Measurements from ENCODE around the gene AHI1. TPM values are rescaled to one million over a fixed set of nuclear protein-coding genes. Genes with fewer than 3 reads are reported as not detected.
A peak's percentile ranks its signal among the peaks of the same experiment; 100 is the strongest.

AHI1 gene
- total RNA-seq, 3 donors from 2014 or later, result 25.3 to 35.5 (median 32.8) TPM

DNA sequence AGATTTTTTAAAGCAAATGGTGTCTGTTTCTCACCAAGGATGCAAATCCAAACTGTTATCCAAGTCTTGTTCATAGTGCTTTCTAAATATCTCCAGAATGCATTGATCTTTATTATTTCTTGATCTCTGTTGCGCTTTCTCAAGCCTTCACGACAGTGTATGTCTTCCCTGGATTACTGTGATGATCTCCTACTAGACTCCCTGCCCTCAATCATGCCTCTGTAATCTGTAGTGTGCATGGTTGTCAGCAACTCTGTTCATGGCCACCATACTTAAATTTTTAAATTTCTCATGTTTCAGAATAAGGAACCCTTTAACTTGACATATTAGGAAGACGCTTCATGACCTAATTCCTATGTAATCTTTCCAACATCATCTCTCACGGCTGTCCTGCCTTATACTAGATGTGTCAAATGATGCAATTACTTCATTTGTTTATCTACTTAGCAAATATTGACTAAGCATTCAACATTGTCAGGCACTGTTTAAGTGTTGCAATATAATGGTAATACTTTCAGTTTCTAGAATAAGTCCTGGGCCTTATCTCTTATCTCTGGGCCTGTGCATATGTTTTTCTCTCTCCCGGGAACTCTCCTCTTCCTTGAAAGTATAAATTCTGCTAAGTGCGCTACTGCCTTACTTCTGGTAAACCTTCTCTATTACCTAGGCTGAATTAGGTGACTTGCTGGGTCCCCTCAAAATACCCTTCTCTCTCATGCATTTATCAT is 25.6 kb upstream of the AHI1 start:
- DNase-seq (no peak), ATAC-seq (no peak)
- Mint-ChIP-seq H3K4me1 (ENCODE audit: low read depth) (no peaks in the 10 kb centered on the region), H3K9me3 (no peaks in the 10 kb centered on the region), H3K36me3 (ENCODE audit: insufficient read depth) (no peaks in the 10 kb centered on the region), H3K4me3 (no peak overlapping the region), H3K27me3 (ENCODE audit: low read depth) (no peaks in the 10 kb centered on the region)

DNA sequence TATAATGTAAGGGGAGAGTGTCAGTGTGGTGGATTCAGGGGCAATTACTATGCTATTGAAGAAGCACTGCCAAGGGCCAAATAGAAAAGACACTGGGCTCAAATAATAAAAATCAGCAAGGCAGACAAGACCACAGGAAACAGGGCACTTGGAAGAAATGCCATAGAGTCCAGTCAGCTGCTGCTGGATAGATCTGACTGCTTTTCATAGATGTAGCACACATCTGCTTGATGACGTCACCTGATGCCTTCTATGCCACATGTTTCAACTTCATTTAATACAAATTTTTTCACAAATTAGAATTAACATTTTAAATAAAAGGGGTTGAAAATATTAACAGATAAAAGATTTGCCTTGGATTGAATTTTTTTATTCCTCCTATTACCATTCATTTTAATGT is 23.9 kb upstream of the AHI1 start:
- H3K36me3 Mint-ChIP-seq (ENCODE audit: insufficient read depth), result no peaks in the 10 kb centered on the region
- H3K4me1 Mint-ChIP-seq (ENCODE audit: low read depth), result no peaks in the 10 kb centered on the region
- no peaks in the 10 kb centered on the region for H3K9me3 Mint-ChIP-seq
- DNase-seq (no peak), ATAC-seq (no peak)
- H3K4me3 Mint-ChIP-seq, result no peak overlapping the region
- no peaks in the 10 kb centered on the region for H3K27me3 Mint-ChIP-seq (ENCODE audit: low read depth)

DNA sequence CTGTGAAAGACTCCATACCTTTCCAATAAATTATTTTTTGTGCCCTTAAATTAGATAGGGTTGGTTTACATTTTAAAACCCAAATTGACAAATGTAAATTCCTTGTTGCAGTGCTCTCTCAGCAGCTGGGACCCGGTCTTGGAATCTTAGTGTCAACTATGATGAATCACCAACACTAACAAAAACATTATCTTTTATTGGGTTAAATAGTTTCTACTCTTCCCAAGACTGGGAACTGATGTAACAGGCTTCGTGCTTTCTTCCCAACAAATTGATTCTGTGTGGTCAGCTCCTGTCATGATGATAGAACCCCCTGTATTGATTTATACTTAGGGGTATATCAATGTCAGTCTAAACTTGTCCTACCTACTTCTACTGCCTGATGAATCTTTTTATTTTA is 23.2 kb upstream of the AHI1 start:
- Mint-ChIP-seq H3K36me3 (ENCODE audit: insufficient read depth) (no peaks in the 10 kb centered on the region), H3K9me3 (no peaks in the 10 kb centered on the region), H3K4me3 (no peak overlapping the region), H3K4me1 (ENCODE audit: low read depth) (no peaks in the 10 kb centered on the region), H3K27me3 (ENCODE audit: low read depth) (no peaks in the 10 kb centered on the region)
- no peak for DNase-seq
- ATAC-seq, result no peak

DNA sequence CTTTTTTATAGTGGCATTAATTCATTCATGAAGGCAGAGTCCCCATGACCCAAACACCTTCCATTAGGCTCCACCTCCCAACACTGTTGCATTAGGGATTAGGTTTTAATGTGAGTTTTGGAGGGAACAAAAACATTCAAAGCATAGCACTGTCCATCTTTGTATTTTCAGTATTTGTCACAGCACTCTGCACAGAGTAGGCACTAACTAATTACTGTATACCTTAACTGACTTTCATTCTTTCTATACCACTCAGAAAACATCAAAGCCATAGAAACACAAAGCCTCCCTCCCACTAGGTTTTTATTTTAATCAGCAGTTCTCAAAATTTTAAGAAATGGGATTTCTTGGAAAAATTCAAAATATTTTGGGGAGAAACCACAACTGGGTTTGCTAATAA is 21.8 kb upstream of the AHI1 start:
- no peaks in the 10 kb centered on the region for H3K27me3 Mint-ChIP-seq (ENCODE audit: low read depth)
- H3K4me1 Mint-ChIP-seq (ENCODE audit: low read depth), result no peaks in the 10 kb centered on the region
- ATAC-seq, result no peak

DNA sequence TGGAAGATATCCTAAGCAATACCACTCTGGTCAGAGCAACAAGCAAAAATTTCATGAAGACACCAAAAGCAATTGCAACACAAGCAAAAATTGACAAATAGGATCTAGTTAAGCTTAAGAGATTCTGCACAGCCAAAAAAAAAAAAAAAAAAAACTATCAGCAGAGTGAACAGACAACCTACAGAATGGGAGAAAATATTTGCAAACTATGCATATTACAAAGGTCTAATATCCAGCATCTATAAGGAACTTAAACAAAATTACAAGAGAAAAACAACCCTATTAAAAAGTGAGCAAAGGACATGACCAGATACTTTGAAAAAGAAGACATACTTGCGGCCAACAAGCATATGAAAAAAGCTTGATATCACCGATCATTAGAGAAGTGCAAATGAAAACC is 20.0 kb upstream of the AHI1 start:
- DNase-seq (no peak), ATAC-seq (no peak)
- H3K4me1 Mint-ChIP-seq (ENCODE audit: low read depth), result no peaks in the 10 kb centered on the region
- no peaks in the 10 kb centered on the region for H3K9me3 Mint-ChIP-seq
- H3K27me3 Mint-ChIP-seq (ENCODE audit: low read depth), result no peaks in the 10 kb centered on the region
- no peak overlapping the region for H3K4me3 Mint-ChIP-seq
- H3K36me3 Mint-ChIP-seq (ENCODE audit: insufficient read depth), result no peaks in the 10 kb centered on the region

More for the DNA sequence above, 21.8 kb upstream of the AHI1 start:
- Mint-ChIP-seq H3K36me3 (ENCODE audit: insufficient read depth) (no peaks in the 10 kb centered on the region), H3K4me3 (no peak overlapping the region), H3K9me3 (no peaks in the 10 kb centered on the region)
- no peak for DNase-seq

DNA sequence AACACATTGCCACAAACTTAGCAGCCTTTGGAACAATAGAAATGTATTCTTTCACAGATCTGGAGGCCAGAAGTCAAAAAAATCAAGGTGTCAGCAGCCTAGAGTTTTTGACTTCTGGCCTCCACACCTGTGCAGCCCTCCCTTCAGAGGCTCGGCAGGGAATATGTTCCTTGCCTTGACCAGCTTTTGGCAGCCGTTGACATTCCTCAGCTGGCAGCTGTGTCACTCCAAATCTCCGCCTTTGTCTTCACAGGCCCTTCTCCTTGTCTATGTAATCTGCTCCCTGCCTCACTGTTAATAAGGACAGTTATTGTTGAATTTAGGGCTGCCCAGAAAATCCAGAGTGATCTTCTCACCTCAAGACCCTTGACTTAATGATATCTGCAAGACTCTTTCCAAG is 17.2 kb upstream of the AHI1 start:
- Mint-ChIP-seq H3K9me3 (no peaks in the 10 kb centered on the region), H3K27me3 (ENCODE audit: low read depth) (peaks cover 4% of the 10 kb centered on the region), H3K4me1 (ENCODE audit: low read depth) (no peaks in the 10 kb centered on the region), H3K36me3 (ENCODE audit: insufficient read depth) (no peaks in the 10 kb centered on the region), H3K4me3 (no peak overlapping the region)
- ATAC-seq, result no peak
- DNase-seq, result no peak

DNA sequence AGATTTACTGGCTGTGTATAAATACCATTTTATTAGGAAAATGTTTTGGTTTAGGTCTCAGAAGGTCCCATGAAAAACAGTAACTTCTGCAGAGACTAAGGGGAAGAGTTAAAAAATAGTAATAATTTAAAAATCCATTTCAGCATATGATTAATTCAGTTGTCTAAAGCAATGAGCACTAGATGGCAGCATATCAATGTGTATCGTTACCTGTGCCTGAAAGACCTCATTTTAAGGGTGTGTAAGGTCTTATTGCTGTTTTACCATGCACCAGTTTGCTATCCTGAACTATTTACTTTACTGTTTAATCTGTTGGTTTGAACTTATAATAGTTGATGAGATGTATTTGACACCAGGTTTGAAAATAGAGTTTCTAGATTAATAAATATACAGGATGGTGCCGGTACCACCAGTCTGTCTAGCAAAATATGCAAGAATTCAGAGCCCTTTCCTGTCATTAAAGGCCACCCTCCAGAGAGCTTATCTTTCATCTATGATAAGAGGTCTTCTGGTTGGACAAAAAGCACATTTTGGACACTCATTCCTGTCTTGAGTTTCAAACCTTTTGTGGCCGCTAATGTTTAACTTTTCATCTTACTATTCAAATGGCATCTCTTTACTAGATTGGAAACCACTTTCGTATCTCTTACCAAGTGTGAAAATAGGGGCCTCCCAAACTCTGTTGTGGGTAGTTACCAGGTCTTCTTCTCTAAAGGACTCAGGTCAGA is 8.9 kb upstream of the AHI1 start:
- ATAC-seq, result peak; percentile 65 to 89
- Mint-ChIP-seq H3K27me3 (ENCODE audit: low read depth) (peaks cover 3% of the 10 kb centered on the region), H3K36me3 (ENCODE audit: insufficient read depth) (no peaks in the 10 kb centered on the region), H3K4me1 (ENCODE audit: low read depth) (peaks cover 2% of the 10 kb centered on the region), H3K9me3 (no peaks in the 10 kb centered on the region), H3K4me3 (no peak overlapping the region)
- no peak for DNase-seq

DNA sequence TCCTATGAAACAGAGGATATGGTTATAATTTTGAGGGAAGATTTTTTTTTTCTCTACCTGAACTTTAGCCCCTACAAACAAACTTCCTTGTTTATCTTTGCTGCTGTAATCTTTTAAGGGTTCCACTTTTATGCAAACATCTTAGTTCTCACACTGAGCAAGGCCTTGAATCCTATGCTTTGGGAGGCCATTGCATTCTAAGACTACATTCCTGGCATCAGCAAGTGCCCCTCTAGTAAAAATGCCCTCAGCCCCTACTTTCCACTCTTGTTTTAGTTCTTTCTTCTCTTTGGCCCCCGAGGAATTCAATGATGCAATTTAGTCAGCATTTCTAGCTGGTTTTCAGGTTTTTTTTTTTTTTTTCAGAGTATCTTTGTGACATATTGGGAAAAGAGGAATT is 8.1 kb upstream of the AHI1 start:
- H3K4me3 Mint-ChIP-seq, result no peak overlapping the region
- H3K9me3 Mint-ChIP-seq, result no peaks in the 10 kb centered on the region
- H3K4me1 Mint-ChIP-seq (ENCODE audit: low read depth), result peaks cover 2% of the 10 kb centered on the region
- DNase-seq (no peak), ATAC-seq (no peak)
- peaks cover 3% of the 10 kb centered on the region for H3K27me3 Mint-ChIP-seq (ENCODE audit: low read depth)
- no peaks in the 10 kb centered on the region for H3K36me3 Mint-ChIP-seq (ENCODE audit: insufficient read depth)

DNA sequence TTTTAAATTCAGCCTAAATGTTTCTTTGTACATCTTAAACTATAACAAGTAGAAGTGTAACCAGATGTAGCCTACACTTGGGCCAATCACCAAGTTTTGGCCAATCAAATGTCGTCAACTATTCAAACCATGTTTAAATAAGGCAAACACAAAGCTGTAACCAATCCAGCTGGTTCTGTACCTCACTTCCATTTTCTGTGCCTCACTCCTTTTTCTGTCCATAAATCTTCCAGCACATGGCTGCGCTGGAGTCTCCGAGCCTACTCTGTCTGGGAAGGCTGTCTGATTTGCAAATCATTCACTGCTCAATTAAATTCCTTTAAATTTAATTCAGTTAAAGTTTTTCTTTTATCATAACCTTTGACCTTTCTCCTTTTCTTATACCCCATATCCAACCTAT is 7.7 kb upstream of the AHI1 start:
- no peaks in the 10 kb centered on the region for H3K36me3 Mint-ChIP-seq (ENCODE audit: insufficient read depth)

DNA sequence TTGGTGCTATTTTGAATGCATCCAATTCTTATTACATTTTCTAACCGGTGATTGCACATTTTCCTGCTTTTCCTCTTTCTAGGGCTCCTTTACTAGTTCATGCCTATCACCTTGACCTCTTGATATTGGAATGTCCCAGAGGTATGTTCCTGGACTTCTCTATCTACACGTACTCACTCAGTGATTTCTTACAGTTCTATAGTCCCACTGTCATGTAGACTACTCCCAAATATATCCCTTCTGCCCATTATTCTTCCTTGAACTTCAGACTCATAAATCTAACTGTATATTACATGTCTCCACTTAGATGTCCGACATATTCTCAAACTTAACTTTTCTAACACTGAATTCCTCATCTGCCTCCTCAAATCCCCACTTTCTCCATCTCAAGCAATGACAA is 7.2 kb upstream of the AHI1 start:
- Mint-ChIP-seq H3K27me3 (ENCODE audit: low read depth) (peaks cover 3% of the 10 kb centered on the region), H3K4me1 (ENCODE audit: low read depth) (peaks cover 2% of the 10 kb centered on the region), H3K4me3 (no peak overlapping the region), H3K9me3 (no peaks in the 10 kb centered on the region), H3K36me3 (ENCODE audit: insufficient read depth) (no peaks in the 10 kb centered on the region)
- ATAC-seq, result no peak
- DNase-seq, result no peak

More for the DNA sequence above, 7.7 kb upstream of the AHI1 start:
- no peaks in the 10 kb centered on the region for H3K9me3 Mint-ChIP-seq
- peaks cover 2% of the 10 kb centered on the region for H3K4me1 Mint-ChIP-seq (ENCODE audit: low read depth)
- no peak for ATAC-seq
- DNase-seq, result no peak
- H3K4me3 Mint-ChIP-seq, result no peak overlapping the region
- peaks cover 3% of the 10 kb centered on the region for H3K27me3 Mint-ChIP-seq (ENCODE audit: low read depth)

DNA sequence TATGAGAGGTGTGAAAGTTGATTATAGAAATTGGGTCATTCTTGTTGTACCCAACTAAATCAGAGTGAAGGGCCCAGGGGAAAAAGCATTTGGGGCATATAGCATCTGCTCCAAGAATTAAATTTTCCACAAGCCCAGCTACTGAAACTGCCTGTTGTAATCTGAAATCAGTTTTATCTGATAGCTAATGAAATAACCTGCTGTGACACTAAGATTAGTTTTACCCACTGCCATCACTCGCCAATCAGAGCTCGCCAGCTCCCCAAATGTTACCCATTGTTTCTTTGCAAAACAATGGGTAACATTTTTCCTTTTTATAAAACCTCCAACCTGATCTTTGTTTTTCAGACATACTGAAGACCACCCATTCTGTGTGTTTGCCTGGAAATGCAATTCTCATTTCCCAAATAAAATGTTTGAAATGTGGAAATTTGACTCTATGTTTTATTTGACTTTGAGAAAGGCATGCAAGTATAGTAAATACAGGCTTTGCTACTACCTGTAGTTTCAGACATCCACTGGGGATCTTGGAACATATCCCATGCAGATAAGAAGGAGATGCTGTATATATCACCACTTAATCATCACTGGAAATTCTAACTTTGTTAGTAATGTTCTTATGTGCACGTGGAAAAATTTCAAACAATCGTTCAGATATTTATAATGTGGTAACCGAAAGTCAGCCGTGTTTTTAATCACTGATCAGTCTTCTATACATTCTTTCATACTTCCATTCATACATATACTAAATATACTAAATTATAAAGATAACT is 6.3 kb upstream of the AHI1 start:
- Mint-ChIP-seq H3K36me3 (ENCODE audit: insufficient read depth) (no peaks in the 10 kb centered on the region), H3K4me1 (ENCODE audit: low read depth) (peaks cover 2% of the 10 kb centered on the region), H3K4me3 (no peak overlapping the region), H3K9me3 (no peaks in the 10 kb centered on the region), H3K27me3 (ENCODE audit: low read depth) (peaks cover 3% of the 10 kb centered on the region)
- ATAC-seq (no peak), DNase-seq (no peak)

DNA sequence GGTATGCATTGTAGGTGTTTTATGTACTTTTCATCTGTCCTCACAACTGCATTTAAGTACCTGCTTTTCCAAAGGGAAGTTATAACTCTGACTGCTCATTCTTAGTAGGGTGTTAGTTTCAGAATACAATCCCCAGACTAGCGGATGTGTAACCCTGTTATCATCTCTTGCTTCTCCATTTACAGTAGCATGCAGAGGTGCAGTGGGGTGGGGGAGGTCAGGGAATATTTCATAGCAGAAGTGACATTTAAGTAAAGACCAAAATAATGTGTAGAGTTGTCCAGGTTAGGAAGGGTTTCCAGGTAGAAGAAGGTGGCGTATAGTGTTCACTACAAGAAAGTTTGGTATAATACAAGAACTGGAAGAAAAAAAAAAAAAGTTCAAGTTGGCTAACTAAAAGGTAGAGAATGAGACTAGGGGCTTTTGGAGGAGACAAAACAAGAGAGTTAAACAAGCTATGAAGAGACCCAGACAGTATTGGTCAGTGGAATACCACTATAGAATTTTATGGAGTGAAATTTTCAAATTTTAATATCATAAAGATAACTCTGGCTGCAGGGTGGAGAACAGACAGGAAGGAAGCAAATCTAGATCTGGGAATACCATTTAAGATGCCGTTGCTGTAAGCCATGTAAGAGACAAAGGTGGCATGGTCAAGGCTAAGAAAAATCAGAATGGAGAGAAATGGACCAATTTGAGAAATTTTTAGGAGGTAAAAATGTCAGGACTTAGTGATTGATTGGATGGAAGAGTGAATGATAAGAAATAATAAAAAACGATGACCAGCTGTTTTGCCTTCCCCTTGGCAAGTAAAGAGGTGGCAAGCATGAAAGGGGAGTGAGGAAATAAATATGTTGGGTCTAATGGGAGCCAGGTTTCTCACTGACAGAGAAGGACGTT is 2.2 kb upstream of the AHI1 start:
- peaks cover 9% of the 10 kb centered on the region for H3K4me1 Mint-ChIP-seq (ENCODE audit: low read depth)
- no peak for ATAC-seq
- H3K27me3 Mint-ChIP-seq (ENCODE audit: low read depth), result no peaks in the 10 kb centered on the region
- H3K4me3 Mint-ChIP-seq, result no peak overlapping the region
- no peaks in the 10 kb centered on the region for H3K9me3 Mint-ChIP-seq
- no peak for DNase-seq
- peaks cover 9% of the 10 kb centered on the region for H3K36me3 Mint-ChIP-seq (ENCODE audit: insufficient read depth)

DNA sequence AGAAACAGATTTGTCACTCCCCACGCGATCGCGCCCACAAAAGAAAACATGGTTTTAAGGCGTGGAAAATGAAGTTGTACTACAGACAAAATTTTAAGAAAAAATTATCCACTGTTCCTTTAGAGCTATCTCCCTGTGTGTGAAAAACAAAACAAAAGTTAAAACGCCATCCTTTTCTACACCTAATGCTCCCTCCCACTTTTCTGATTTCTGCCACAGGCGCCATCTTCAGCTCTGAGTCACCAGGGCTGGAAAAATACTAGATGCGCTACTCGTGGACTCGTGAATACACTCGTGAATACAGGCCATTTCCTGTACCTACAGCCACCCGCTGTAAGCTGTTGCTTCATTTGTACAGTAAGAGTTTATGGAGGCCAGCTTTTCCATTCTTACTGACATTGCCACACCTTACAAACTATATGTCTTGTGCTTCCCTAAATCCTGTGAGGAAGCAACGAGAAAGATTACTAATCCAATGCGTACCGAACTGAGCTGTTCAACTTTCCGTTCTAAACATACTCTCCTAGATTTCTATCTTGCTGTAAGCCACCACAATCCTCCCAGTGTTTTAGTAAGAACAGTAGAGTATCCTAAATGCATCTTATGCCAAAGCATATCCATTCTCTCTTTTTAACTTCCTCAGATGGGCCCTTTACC is 773 bp upstream of the AHI1 start:
- peaks cover 9% of the 10 kb centered on the region for H3K4me1 Mint-ChIP-seq (ENCODE audit: low read depth)

More for the DNA sequence above, 773 bp upstream of the AHI1 start:
- H3K9me3 Mint-ChIP-seq, result no peaks in the 10 kb centered on the region
- DNase-seq, result peak; percentile 55
- no peaks in the 10 kb centered on the region for H3K27me3 Mint-ChIP-seq (ENCODE audit: low read depth)
- peak; percentile 52 to 63 for ATAC-seq
- no peak overlapping the region for H3K4me3 Mint-ChIP-seq
- H3K36me3 Mint-ChIP-seq (ENCODE audit: insufficient read depth), result peaks cover 15% of the 10 kb centered on the region
